Upper lobe of left lung (tissue), 4 donors: ENCODE measurements around the gene RUNDC1.

Source experiments
- CTCF ChIP-seq, 6 experiments: fragments of 450-650 bp in 4 of 6; fragments of 200-600 bp in 2 of 6; sonication (generic) in 2 of 6; IDR thresholded peaks; one replicate each; pipeline ENCODE4 v1.5.1; 2016 to 2019; ENCODE audit warnings: antibody characterized with exemption in 6 of 6
- POLR2A ChIP-seq, 4 donors: fragments of 450-650 bp; IDR thresholded peaks; one replicate each; pipeline ENCODE4 v1.5.1; 2016 to 2017; ENCODE audit warnings: antibody characterized with exemption in 4 of 4, mild to moderate bottlenecking in 2 of 4

GRCh38 chr17:43031666-43032065 lies 51.3 kb downstream of the RUNDC1 start:
- TF ChIP-seq POLR2A (IDR thresholded peaks at IDR 0.05): no peak
- no peak for TF ChIP-seq CTCF (IDR thresholded peaks at IDR 0.05)
